22Rv1 (cell line): ENCODE results near the gene PIP5K1B.
"Not testable (repeated sequence)": the region's sequence is repeated elsewhere in the genome, so short reads cannot be mapped to it uniquely, and the experiment has no call there.

Source experiments
- H3K27ac ChIP-seq: fragments of 450-650 bp; 2 replicates; pipeline ENCODE4 v1.5.1; 2017
- ZFX ChIP-seq: fragments of 450-650 bp; IDR thresholded peaks from 2 replicates; pipeline ENCODE4 v1.6.1; 2017; ENCODE audit warnings: antibody characterized with exemption, borderline replicate concordance
- TF ChIP-seq, protein P1 (sequence below): fragments of 450-650 bp; IDR thresholded peaks from 2 replicates; pipeline ENCODE4 v1.5.1; 2017; ENCODE audit warnings: mild to moderate bottlenecking

PIP5K1B gene

GRCh38 chr9:69045821-69046220 lies 340.8 kb downstream of the PIP5K1B start:
- no peak overlapping the region for H3K27ac ChIP-seq
- TF ChIP-seq ZFX = no peak
- TF ChIP-seq, protein P1, sequence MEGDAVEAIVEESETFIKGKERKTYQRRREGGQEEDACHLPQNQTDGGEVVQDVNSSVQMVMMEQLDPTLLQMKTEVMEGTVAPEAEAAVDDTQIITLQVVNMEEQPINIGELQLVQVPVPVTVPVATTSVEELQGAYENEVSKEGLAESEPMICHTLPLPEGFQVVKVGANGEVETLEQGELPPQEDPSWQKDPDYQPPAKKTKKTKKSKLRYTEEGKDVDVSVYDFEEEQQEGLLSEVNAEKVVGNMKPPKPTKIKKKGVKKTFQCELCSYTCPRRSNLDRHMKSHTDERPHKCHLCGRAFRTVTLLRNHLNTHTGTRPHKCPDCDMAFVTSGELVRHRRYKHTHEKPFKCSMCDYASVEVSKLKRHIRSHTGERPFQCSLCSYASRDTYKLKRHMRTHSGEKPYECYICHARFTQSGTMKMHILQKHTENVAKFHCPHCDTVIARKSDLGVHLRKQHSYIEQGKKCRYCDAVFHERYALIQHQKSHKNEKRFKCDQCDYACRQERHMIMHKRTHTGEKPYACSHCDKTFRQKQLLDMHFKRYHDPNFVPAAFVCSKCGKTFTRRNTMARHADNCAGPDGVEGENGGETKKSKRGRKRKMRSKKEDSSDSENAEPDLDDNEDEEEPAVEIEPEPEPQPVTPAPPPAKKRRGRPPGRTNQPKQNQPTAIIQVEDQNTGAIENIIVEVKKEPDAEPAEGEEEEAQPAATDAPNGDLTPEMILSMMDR = no peak

DNA sequence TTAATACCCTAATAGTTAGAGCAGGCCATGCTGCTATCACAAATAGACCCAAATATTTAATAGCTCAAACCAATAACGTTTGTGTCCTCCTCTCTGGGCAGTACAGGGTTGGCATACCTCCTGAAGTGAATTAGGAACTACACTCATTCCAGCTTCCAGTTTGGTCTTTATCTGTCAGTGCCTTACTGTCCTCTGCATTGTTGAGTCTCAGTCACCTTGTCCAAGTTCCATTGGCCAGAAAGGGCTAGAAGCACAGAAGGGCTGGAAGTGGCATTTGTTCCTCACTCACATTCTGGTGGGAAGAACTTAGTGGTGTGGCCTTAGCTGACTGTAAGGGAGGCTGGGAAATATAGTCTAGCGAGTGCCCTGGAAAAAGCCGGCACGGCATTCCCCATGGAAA lies 341.7 kb downstream of the PIP5K1B start:
- TF ChIP-seq, protein P1 = no peak
- TF ChIP-seq ZFX = no peak
- H3K27ac ChIP-seq = no peak overlapping the region

DNA sequence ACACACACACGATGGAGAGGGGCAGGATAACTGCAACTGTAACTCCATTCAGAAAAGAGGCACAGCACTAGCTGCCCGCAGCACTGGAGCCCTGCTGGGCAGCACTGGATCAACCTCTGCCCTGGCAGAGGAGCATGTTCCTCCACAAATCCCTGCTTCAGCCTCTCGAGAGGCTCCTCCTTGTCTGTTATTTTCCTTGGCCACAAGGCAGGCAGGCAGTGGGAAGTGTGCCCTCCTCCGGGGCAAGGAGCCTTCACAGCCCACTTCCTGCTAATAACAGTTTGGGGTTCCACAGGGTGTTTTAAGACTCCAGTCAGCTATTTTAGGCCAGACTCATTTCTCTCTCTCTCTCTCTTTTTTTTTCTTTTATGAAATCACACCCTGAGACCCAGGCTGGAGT lies 342.3 kb downstream of the PIP5K1B start:
- TF ChIP-seq, protein P1 = no peak
- no peak for TF ChIP-seq ZFX
- H3K27ac ChIP-seq = no peak overlapping the region

DNA sequence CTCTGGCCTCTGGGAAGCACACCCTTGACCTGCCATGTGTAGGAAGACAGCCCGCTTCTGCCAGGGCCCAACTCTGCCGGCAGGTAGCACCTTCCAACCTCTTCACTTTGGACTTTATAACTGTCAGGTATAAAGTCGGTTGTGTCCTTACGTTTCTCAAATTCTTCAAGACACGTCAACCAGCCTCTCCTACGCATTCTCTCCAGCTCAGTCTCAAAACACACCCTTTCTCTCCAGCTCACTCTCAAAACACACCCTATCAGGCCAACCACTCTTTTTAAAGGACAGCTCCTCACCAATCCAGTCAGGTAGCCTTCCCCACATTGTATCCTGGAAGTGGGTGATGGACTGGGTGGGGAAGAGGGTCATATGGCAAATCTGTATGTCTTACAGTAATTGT lies 344.1 kb downstream of the PIP5K1B start:
- TF ChIP-seq ZFX = no peak
- TF ChIP-seq, protein P1 = no peak
- no peak overlapping the region for H3K27ac ChIP-seq

DNA sequence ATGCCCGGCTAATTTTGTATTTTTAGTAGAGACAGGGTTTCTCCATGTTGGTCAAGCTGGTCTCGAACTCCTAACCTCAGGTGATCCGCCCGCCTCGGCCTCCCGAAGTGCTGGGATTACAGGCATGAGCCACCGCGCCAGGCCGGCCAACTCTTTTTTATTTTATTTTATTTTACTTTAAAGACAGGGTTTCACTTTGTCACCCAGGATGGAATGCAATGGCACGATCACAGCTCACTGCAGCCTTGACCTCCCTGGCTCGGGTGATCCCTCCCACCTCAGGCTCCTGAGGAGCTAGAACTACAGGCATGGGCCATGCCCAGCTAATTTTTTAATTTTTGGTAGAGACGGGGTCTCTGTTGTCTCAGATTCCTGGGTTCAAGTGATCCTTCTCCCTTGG lies 345.9 kb downstream of the PIP5K1B start:
- H3K27ac ChIP-seq = not testable (repeated sequence)

DNA sequence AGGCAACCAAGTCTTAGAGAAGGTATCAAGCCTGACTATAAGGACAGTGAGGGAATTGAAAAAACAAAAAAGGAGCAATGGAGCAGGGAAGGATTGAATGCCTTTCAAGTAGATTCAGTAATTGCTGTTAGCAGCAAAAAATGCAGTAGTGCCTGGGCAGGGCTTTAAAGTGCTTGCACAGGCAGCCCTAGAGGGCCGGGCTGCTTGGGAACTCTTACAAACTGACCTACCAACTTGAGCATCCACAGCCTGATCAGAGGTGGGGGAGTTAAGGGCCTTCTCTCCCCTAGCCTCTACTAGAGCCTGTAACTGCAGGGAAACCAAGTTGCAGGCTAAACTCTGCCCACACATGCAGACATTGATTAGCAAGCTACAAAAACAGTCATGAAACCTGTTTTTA lies 349.9 kb downstream of the PIP5K1B start:
- H3K27ac ChIP-seq = no peak overlapping the region
- no peak for TF ChIP-seq ZFX
- TF ChIP-seq, protein P1 = no peak

DNA sequence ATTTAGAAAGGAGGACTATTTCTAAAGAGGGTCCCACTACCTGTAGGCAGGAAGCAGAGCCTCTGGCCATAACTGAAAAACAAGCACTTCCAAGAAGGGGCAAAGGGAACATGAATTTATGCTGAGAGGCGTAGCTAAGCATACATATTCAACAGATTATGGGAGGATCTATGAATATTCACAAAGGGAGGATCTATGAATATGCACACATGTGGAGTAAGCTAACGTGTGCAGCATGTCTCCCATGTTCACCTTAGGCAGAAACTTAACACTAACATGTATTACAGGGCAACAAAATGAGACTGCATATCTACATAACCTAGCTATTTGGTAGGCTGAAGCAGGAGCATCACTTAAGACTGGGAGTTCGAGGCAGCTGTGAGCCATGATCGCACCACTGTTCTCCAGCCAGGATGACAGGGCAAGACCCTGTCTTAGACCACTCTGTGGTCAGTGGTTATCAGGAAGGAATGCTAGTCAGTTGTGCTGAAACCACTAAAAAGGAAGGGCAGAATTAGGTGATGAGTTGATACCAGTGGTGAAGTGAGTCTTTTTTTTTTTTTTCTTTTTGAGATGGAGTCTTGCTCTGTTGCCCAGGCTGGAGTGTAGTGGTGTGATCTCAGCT lies 351.3 kb downstream of the PIP5K1B start:
- no peak overlapping the region for H3K27ac ChIP-seq
- TF ChIP-seq, protein P1 = no peak
- no peak for TF ChIP-seq ZFX

GRCh38 chr9:69058101-69058500 lies 353.1 kb downstream of the PIP5K1B start:
- TF ChIP-seq, protein P1 = no peak
- no peak for TF ChIP-seq ZFX
- no peak overlapping the region for H3K27ac ChIP-seq
